ENCODE data around the gene MARCHF10.
"Not testable (repeated sequence)": the region's sequence is repeated elsewhere in the genome, so short reads cannot be mapped to it uniquely, and the experiment has no call there.

MARCHF10 gene

GRCh38 chr17:62696726-62697490 lies 111.2 kb downstream of the MARCHF10 start:
- DNase-seq (ENCODE audit: low read depth in 2 of 2) = no peak

GRCh38 chr17:62696256-62696655 lies 111.9 kb downstream of the MARCHF10 start:
- no peak for DNase-seq (ENCODE audit: low read depth in 2 of 2)

GRCh38 chr17:62695093-62695738 lies 112.9 kb downstream of the MARCHF10 start:
- DNase-seq (ENCODE audit: low read depth in 2 of 2) = not testable (repeated sequence)

- DNase-seq (ENCODE audit: low read depth in 2 of 2) = no peak
Observed at GRCh38 chr17:62693616-62694409, 114.3 kb downstream of the MARCHF10 start.

- DNase-seq (ENCODE audit: low read depth in 2 of 2) = no peak
Observed at GRCh38 chr17:62692721-62693431, 115.2 kb downstream of the MARCHF10 start.

GRCh38 chr17:62692159-62692651 lies 115.9 kb downstream of the MARCHF10 start:
- no peak for DNase-seq (ENCODE audit: low read depth in 2 of 2)

- DNase-seq (ENCODE audit: low read depth in 2 of 2) = not testable (repeated sequence)
Observed at GRCh38 chr17:62691589-62691915, 116.6 kb downstream of the MARCHF10 start.

GRCh38 chr17:62690168-62690897 lies 117.8 kb downstream of the MARCHF10 start:
- no peak for DNase-seq (ENCODE audit: low read depth in 2 of 2)

- DNase-seq (ENCODE audit: low read depth in 2 of 2) = no peak
Observed at GRCh38 chr17:62689441-62690167, 118.5 kb downstream of the MARCHF10 start.

- no peak for DNase-seq (ENCODE audit: low read depth in 2 of 2)
Observed at GRCh38 chr17:62688398-62689160, 119.5 kb downstream of the MARCHF10 start.

GRCh38 chr17:62687997-62688396 lies 120.1 kb downstream of the MARCHF10 start:
- DNase-seq (ENCODE audit: low read depth in 2 of 2) = no peak

- no peak for DNase-seq (ENCODE audit: low read depth in 2 of 2)
Observed at GRCh38 chr17:62684179-62684578, 123.9 kb downstream of the MARCHF10 start.

GRCh38 chr17:62681939-62682381 lies 126.2 kb downstream of the MARCHF10 start:
- DNase-seq (ENCODE audit: low read depth in 2 of 2) = no peak

GRCh38 chr17:62681061-62681938 lies 126.8 kb downstream of the MARCHF10 start:
- no peak for DNase-seq (ENCODE audit: low read depth in 2 of 2)

GRCh38 chr17:62680541-62681052 lies 127.5 kb downstream of the MARCHF10 start:
- DNase-seq (ENCODE audit: low read depth in 2 of 2) = no peak

GRCh38 chr17:62679866-62680377 lies 128.2 kb downstream of the MARCHF10 start:
- DNase-seq (ENCODE audit: low read depth in 2 of 2) = no peak

- no peak for DNase-seq (ENCODE audit: low read depth in 2 of 2)
Observed at GRCh38 chr17:62678214-62678919, 129.7 kb downstream of the MARCHF10 start.
